Left ventricle myocardium superior (tissue), 1 donor: ENCODE data around the gene LIPT2. TPM values are rescaled to one million over a fixed set of nuclear protein-coding genes. Genes with fewer than 3 reads are reported as not detected.

Source experiments
- ATAC-seq: fragments of 200-7000 bp; cut with Tn5 transposase; one replicate; pipeline ENCODE4 v1.9.1; 2020; ENCODE audit warnings: mild to moderate bottlenecking, moderate library complexity
- DNase-seq: peaks from one replicate; pipeline ENCODE4 v3.0.0-alpha.2; 2020
- intact Hi-C: fragments of 100-400 bp; cut with micrococcal nuclease; formaldehyde crosslinking; loops from one replicate; pipeline ENCODE4 v1.11.0; 2022
- total RNA-seq: library from RNA; stranded (reverse); fragmentation: NEBNext Ultra II Directional; extraction: Animal tissue kit (Norgen Biotek cat#: 25700); gene quantifications from one replicate; pipeline ENCODE4 v1.2.1, GENCODE V29; 2021
- donor health status: DM: no; HTN: yes; CAD: no; lungs with severe emphysema.

LIPT2 gene
- total RNA-seq, 1 donor from 2014 or later, result 1.7 TPM

GRCh38 chr11:74506823-74507222 lies 13.3 kb upstream of the LIPT2 start:
- DNase-seq, result no peak
- intact Hi-C loops, result no loop called here
- no peak for ATAC-seq

- no peak for DNase-seq
- intact Hi-C loops, result no loop called here
- no peak for ATAC-seq
These were observed 12.4 kb upstream of the LIPT2 start for GRCh38 chr11:74505911-74506310.

GRCh38 chr11:74504100-74504691 lies 10.7 kb upstream of the LIPT2 start:
- intact Hi-C loops, result no loop called here
- ATAC-seq (no peak), DNase-seq (no peak)

GRCh38 chr11:74494916-74495315 lies 1.4 kb upstream of the LIPT2 start:
- intact Hi-C loops, result no loop called here
- ATAC-seq, result no peak
- DNase-seq, result no peak

GRCh38 chr11:74493791-74494630 lies 487 bp upstream of the LIPT2 start:
- no peak for DNase-seq
- no peak for ATAC-seq
- intact Hi-C loops, result no loop called here

GRCh38 chr11:74492084-74492483 lies 1.4 kb downstream of the LIPT2 start:
- no peak for DNase-seq
- intact Hi-C loops, result no loop called here

GRCh38 chr11:74490941-74491340 lies 2.6 kb downstream of the LIPT2 start:
- ATAC-seq (no peak), DNase-seq (no peak)
- intact Hi-C loops, result no loop called here

More at GRCh38 chr11:74492084-74492483, 1.4 kb downstream of the LIPT2 start:
- ATAC-seq, result no peak

- intact Hi-C loops, result no loop called here
- no peak for ATAC-seq
- no peak for DNase-seq
These were observed 5.6 kb downstream of the LIPT2 start for GRCh38 chr11:74487875-74488274.

- intact Hi-C loops, result no loop called here
- ATAC-seq, result no peak
- no peak for DNase-seq
These were observed 7.7 kb downstream of the LIPT2 start for GRCh38 chr11:74485868-74486267.

GRCh38 chr11:74480688-74481417 lies 12.7 kb downstream of the LIPT2 start:
- intact Hi-C loops, result no loop called here
- no peak for DNase-seq
- ATAC-seq, result no peak

- ATAC-seq, result no peak
These were observed 13.8 kb downstream of the LIPT2 start for GRCh38 chr11:74479732-74480123.

GRCh38 chr11:74478877-74479731 lies 14.4 kb downstream of the LIPT2 start:
- ATAC-seq, result no peak
- no peak for DNase-seq
- intact Hi-C loops, result no loop called here

More at GRCh38 chr11:74479732-74480123, 13.8 kb downstream of the LIPT2 start:
- intact Hi-C loops, result no loop called here
- DNase-seq, result no peak

GRCh38 chr11:74476536-74476935 lies 17.0 kb downstream of the LIPT2 start:
- DNase-seq (no peak), ATAC-seq (no peak)
- intact Hi-C loops, result no loop called here

GRCh38 chr11:74474316-74474715 lies 19.2 kb downstream of the LIPT2 start:
- intact Hi-C loops, result no loop called here
- ATAC-seq (peak; percentile 71), DNase-seq (peak; percentile 40)

- peak; percentile 75 for ATAC-seq
- intact Hi-C loops, result no loop called here
- DNase-seq, result no peak
These were observed 19.9 kb downstream of the LIPT2 start for GRCh38 chr11:74473382-74474173.

GRCh38 chr11:74471668-74472429 lies 21.7 kb downstream of the LIPT2 start:
- no peak for DNase-seq
- intact Hi-C loops, result no loop called here
- ATAC-seq, result no peak

- no peak for ATAC-seq
- DNase-seq, result no peak
- intact Hi-C loops, result no loop called here
These were observed 22.5 kb downstream of the LIPT2 start for GRCh38 chr11:74471037-74471436.

GRCh38 chr11:74470526-74470925 lies 23.0 kb downstream of the LIPT2 start:
- no peak for DNase-seq
- ATAC-seq, result no peak
- intact Hi-C loops, result no loop called here
